HepG2 (cell line): ENCODE results near the gene RNF175. TPM values are rescaled to one million over a fixed set of nuclear protein-coding genes. Genes with fewer than 3 reads are reported as not detected.

ENCODE experiments used
- ATAC-seq: fragments of 200-7000 bp; cut with Tn5 transposase; 3 replicates; pipeline ENCODE4 v1.9.1; 2020; ENCODE audit warnings: mild to moderate bottlenecking, moderate library complexity
- BruUV-seq: library from RNA; stranded (reverse); fragments of 400-500 nt; replicated peaks from 2 replicates; lab custom pipeline; 2021; lab: Mats Ljungman, UMichigan
- CTCF ChIA-PET: fragments of 300-600 bp; formaldehyde crosslinking; extraction: SDS; loops from one replicate; lab custom pipeline; 2021; ENCODE audit warnings: low total read pairs, inconsistent platforms, low intra/inter-chr PET ratio; lab: Yijun Ruan, JAX
- POLR2A ChIA-PET: fragments of 350-600 bp; sonication (Branson Sonifier 250); formaldehyde crosslinking; loops from one replicate; lab custom pipeline; 2020; ENCODE audit warnings: antibody characterized with exemption, inconsistent platforms; lab: Yijun Ruan, JAX
- DNase-seq: peaks from one replicate; pipeline ENCODE4 v3.0.0-alpha.2; 2015; ENCODE audit warnings: low spot score
- FAIRE-seq: peaks from 3 replicates; lab custom pipeline; 2011; peaks lifted over from hg19 to GRCh38; lab: Jason Lieb, UNC
- H2AFZ ChIP-seq: one replicate; pipeline ENCODE4 v1.6.1; 2011; ENCODE audit warnings: low read length, inconsistent platforms
- H3K27ac ChIP-seq: fragments of 300-600 bp; 3 replicates; pipeline ENCODE4 v1.8.0; 2011; ENCODE audit warnings: mixed run types, mild to moderate bottlenecking, mixed read lengths, low read length, inconsistent platforms; ENCODE audit not compliant: insufficient read depth; ENCODE audit errors: extremely low read length
- H3K27me3 ChIP-seq, 2 experiments: fragments of 200-600 bp in 1 of 2; 2 replicates in 1 of 2; 3 replicates in 1 of 2; pipeline versions ENCODE4 v1.6.0 to v1.8.0; 2011; ENCODE audit warnings: low read length in 2 of 2, mild to moderate bottlenecking in 2 of 2, moderate library complexity in 2 of 2, inconsistent platforms in 1 of 2; ENCODE audit not compliant: insufficient read depth in 2 of 2, control insufficient read depth in 1 of 2
- H3K36me3 ChIP-seq, 2 experiments: fragments of 200-600 bp in 1 of 2; replicated peaks in 1 of 2; 2 replicates in 1 of 2; 3 replicates in 1 of 2; pipeline versions ENCODE4 v1.5.1 to v1.8.0; 2011; ENCODE audit warnings: low read length in 2 of 2, inconsistent platforms in 1 of 2; ENCODE audit not compliant: insufficient read depth in 2 of 2, control insufficient read depth in 1 of 2
- H3K4me1 ChIP-seq: 2 replicates; pipeline ENCODE4 v1.5.1; 2012; ENCODE audit warnings: low read length, inconsistent platforms; ENCODE audit not compliant: insufficient read depth
- H3K4me2 ChIP-seq: 2 replicates; pipeline ENCODE4 v1.6.0; 2011; ENCODE audit warnings: low read depth, low read length, inconsistent platforms
- H3K4me3 ChIP-seq, 3 experiments: fragments of 200-600 bp in 1 of 3; sonication (generic), shearing (Covaris generic) in 1 of 3; replicated peaks in 1 of 3; 2 replicates each; pipeline ENCODE4 v1.5.1; 2011 to 2016; ENCODE audit warnings: low read length in 3 of 3, inconsistent platforms in 2 of 3, low read depth in 2 of 3, mild to moderate bottlenecking in 2 of 3, control low read depth in 1 of 3, mixed read lengths in 1 of 3; ENCODE audit not compliant: insufficient read depth in 1 of 3
- H3K79me2 ChIP-seq: one replicate; pipeline ENCODE4 v1.6.1; 2011; ENCODE audit warnings: low read length, inconsistent platforms; ENCODE audit not compliant: insufficient read depth
- H3K9ac ChIP-seq: 2 replicates; pipeline ENCODE4 v1.6.0; 2011; ENCODE audit warnings: mild to moderate bottlenecking, low read depth, low read length, inconsistent platforms; ENCODE audit not compliant: insufficient read depth
- H3K9me3 ChIP-seq: 2 replicates; pipeline ENCODE4 v1.5.1; 2012; ENCODE audit warnings: mild to moderate bottlenecking, low read length
- H4K20me1 ChIP-seq: 2 replicates; pipeline ENCODE4 v1.6.0; 2011; ENCODE audit warnings: inconsistent platforms, mild to moderate bottlenecking, low read length, moderate library complexity; ENCODE audit not compliant: insufficient read depth
- ASH2L ChIP-seq: fragments of 300-600, 200-600 bp; sonication (generic); IDR thresholded peaks from 2 replicates; pipeline ENCODE4 v1.7.0; 2017; ENCODE audit warnings: low read depth, mild to moderate bottlenecking, moderate library complexity, mixed read lengths, low read length; ENCODE audit not compliant: insufficient read length
- ATM ChIP-seq: fragments of 450-650 bp; IDR thresholded peaks from 2 replicates; pipeline ENCODE4 v1.7.1; 2017; ENCODE audit warnings: mild to moderate bottlenecking, borderline replicate concordance
- GTF3A ChIP-seq: sonication (generic); formaldehyde crosslinking; conservative IDR thresholded peaks from 2 replicates; pipeline ENCODE4 v1.4.0; 2020; ENCODE audit warnings: mild to moderate bottlenecking, missing genetic modification reagents
- POLR2A ChIP-seq, 2 experiments: IDR thresholded peaks; 2 replicates each; pipeline ENCODE4 v1.6.1; 2011; ENCODE audit warnings: low read depth in 2 of 2, low read length in 2 of 2, mild to moderate bottlenecking in 1 of 2, moderate library complexity in 1 of 2; ENCODE audit not compliant: insufficient read depth in 1 of 2
- SETDB1 ChIP-seq: sonication (generic); formaldehyde crosslinking; IDR thresholded peaks from 2 replicates; pipeline ENCODE4 v1.5.1; 2020; ENCODE audit warnings: missing genetic modification reagents, mild to moderate bottlenecking, borderline replicate concordance
- SMC3 ChIP-seq: IDR thresholded peaks from 2 replicates; pipeline ENCODE4 v1.6.1; 2011; ENCODE audit warnings: low read length, improper control_type of control experiment
- SOX6 ChIP-seq, 2 experiments: fragments of 450-650 bp in 1 of 2; sonication (generic) in 1 of 2; formaldehyde crosslinking in 1 of 2; IDR thresholded peaks; 2 replicates each; pipeline versions ENCODE4 v1.4.0 to v1.6.1; 2017 to 2020; ENCODE audit warnings: antibody characterized with exemption in 1 of 2, mild to moderate bottlenecking in 1 of 2, missing genetic modification reagents in 1 of 2
- SP1 ChIP-seq, 2 experiments: fragments of 450-650 bp in 1 of 2; sonication (generic) in 1 of 2; formaldehyde crosslinking in 1 of 2; IDR thresholded peaks; 2 replicates each; pipeline versions ENCODE4 v1.4.0 to v1.6.1; 2016 to 2020; ENCODE audit warnings: missing genetic modification reagents in 1 of 2
- STAG1 ChIP-seq: sonication (generic); formaldehyde crosslinking; IDR thresholded peaks from 2 replicates; pipeline ENCODE4 v1.4.0; 2020; ENCODE audit warnings: missing genetic modification reagents
- TGIF2 ChIP-seq: IDR thresholded peaks from 2 replicates; pipeline ENCODE4 v1.6.1; 2016; ENCODE audit warnings: control low read depth, missing compliant biosample characterization
- ZBTB3 ChIP-seq: sonication (generic); formaldehyde crosslinking; IDR thresholded peaks from 2 replicates; pipeline ENCODE4 v1.4.0; 2020; ENCODE audit warnings: low read depth, mild to moderate bottlenecking, moderate library complexity, missing genetic modification reagents, borderline replicate concordance
- ZMAT3 ChIP-seq: sonication (generic); formaldehyde crosslinking; conservative IDR thresholded peaks from 2 replicates; pipeline ENCODE4 v1.7.0; 2021; ENCODE audit warnings: missing genetic modification reagents
- ZMYM4 ChIP-seq: sonication (generic); formaldehyde crosslinking; IDR thresholded peaks from 2 replicates; pipeline ENCODE4 v1.8.1; 2023; ENCODE audit warnings: mild to moderate bottlenecking, missing genetic modification reagents
- ZNF234 ChIP-seq: sonication (generic); formaldehyde crosslinking; conservative IDR thresholded peaks from 2 replicates; pipeline ENCODE4 v1.5.1; 2020; ENCODE audit warnings: mild to moderate bottlenecking, missing genetic modification reagents
- ZNF33A ChIP-seq: sonication (generic); formaldehyde crosslinking; IDR thresholded peaks from 2 replicates; pipeline ENCODE4 v1.5.1; 2020; ENCODE audit warnings: missing genetic modification reagents, mild to moderate bottlenecking, moderate library complexity, borderline replicate concordance
- ZNF547 ChIP-seq: sonication (generic); formaldehyde crosslinking; IDR thresholded peaks from 2 replicates; pipeline ENCODE4 v1.5.1; 2020; ENCODE audit warnings: mild to moderate bottlenecking, missing genetic modification reagents
- ZNF549 ChIP-seq: sonication (generic); formaldehyde crosslinking; IDR thresholded peaks from 2 replicates; pipeline ENCODE4 v1.5.0; 2020; ENCODE audit warnings: missing genetic modification reagents
- ZSCAN22 ChIP-seq: sonication (generic); formaldehyde crosslinking; IDR thresholded peaks from 2 replicates; pipeline ENCODE4 v1.4.0; 2020; ENCODE audit warnings: mild to moderate bottlenecking, missing genetic modification reagents
- WGBS: methylation state at CpG from one replicate; pipeline ENCODE4 v1.1.6; 2017; ENCODE audit warnings: low lambda C conversion rate; 5-methylcytosine and 5-hydroxymethylcytosine counted together
- in situ Hi-C: cut with HindIII; loops from 2 replicates; pipeline ENCODE4 v1.10.0; 2017; ENCODE audit warnings: low pct_unique_long_range_greater_than_20kb; ENCODE audit not compliant: extremely low pct_ligation_motif_present
- intact Hi-C: fragments of 100-400 bp; cut with micrococcal nuclease; formaldehyde crosslinking; loops from one replicate; pipeline ENCODE4 v1.10.0; 2022; ENCODE audit not compliant: unreplicated experiment
- polyA plus RNA-seq, 8 experiments: library from polyadenylated mRNA; depleted of rRNA in 3 of 8; stranded (reverse) in 7 of 8; unstranded in 1 of 8; fragments of >200 nt; fragmentation: Illumina TruSeq in 4 of 8; extraction: Trizol in 4 of 8; gene quantifications; 2 replicates each; pipeline versions ENCODE4 v1.2.1 to v1.2.3, GENCODE V29; 2011 to 2016; ENCODE audit warnings: low read depth in 4 of 8, missing spikeins in 1 of 8, mixed read lengths in 1 of 8; ENCODE audit not compliant: insufficient read depth in 1 of 8
- total RNA-seq, 5 experiments: library from RNA; depleted of rRNA; stranded (reverse); fragments of >200 nt; fragmentation: Illumina TruSeq; extraction: Trizol; gene quantifications; 2 replicates each; pipeline ENCODE4 v1.2.3, GENCODE V29; 2016; ENCODE audit warnings: low read depth in 1 of 5
- TF ChIP-seq, protein P1 (sequence below): sonication (generic); formaldehyde crosslinking; IDR thresholded peaks from 2 replicates; pipeline ENCODE4 v1.5.0; 2020; ENCODE audit warnings: mild to moderate bottlenecking, missing genetic modification reagents, moderate library complexity

RNF175 gene
- total and polyA plus RNA-seq, 2 of the 13 experiments (the other 11 are each of a cell fraction or from before 2014, with no cell fraction given), result not detected

- H3K4me1 ChIP-seq, result no peaks in the 10 kb centered on the region
- H3K4me3 ChIP-seq, result no peak overlapping the region
- no peak overlapping the region for H3K27ac ChIP-seq
- 0 out of 5 replicates have a peak, but pooled peaks cover 0 to 5% of the 10 kb centered on the region in 2 experiments for H3K27me3 ChIP-seq
- no peaks in the 10 kb centered on the region for H4K20me1 ChIP-seq
- FAIRE-seq (peak; percentile 83), DNase-seq (peak; percentile 61), ATAC-seq (peak; percentile 91)
- no peaks in the 10 kb centered on the region for H3K9me3 ChIP-seq
- ChIA-PET CTCF (no interaction called here), POLR2A (no interaction called here)
- no peaks in the 10 kb centered on the region for H3K79me2 ChIP-seq
- BruUV-seq, result no TSS peak
- WGBS, result 29% methylated on average over 5 of the region's 5 CpGs
- H3K9ac ChIP-seq, result no peak overlapping the region
- TF ChIP-seq STAG1 (CRISPR knock-in tag) (peak; percentile 70), ZSCAN22 (CRISPR knock-in tag) (no peak), TGIF2 (CRISPR knock-in tag) (no peak), SMC3 (peak; percentile 46; the same call in 1 of the 2 replicates), ATM (no peak)
- TF ChIP-seq, protein P1, sequence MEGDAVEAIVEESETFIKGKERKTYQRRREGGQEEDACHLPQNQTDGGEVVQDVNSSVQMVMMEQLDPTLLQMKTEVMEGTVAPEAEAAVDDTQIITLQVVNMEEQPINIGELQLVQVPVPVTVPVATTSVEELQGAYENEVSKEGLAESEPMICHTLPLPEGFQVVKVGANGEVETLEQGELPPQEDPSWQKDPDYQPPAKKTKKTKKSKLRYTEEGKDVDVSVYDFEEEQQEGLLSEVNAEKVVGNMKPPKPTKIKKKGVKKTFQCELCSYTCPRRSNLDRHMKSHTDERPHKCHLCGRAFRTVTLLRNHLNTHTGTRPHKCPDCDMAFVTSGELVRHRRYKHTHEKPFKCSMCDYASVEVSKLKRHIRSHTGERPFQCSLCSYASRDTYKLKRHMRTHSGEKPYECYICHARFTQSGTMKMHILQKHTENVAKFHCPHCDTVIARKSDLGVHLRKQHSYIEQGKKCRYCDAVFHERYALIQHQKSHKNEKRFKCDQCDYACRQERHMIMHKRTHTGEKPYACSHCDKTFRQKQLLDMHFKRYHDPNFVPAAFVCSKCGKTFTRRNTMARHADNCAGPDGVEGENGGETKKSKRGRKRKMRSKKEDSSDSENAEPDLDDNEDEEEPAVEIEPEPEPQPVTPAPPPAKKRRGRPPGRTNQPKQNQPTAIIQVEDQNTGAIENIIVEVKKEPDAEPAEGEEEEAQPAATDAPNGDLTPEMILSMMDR (CRISPR knock-in tag), result peak; percentile 81
- no peak overlapping the region for H3K4me2 ChIP-seq
- in situ Hi-C loops (no loop called here), intact Hi-C loops (loop anchor here (1.0 kb wide), 2 partner anchors 116 to 406 kb away; partner anchors contain the start of gene MND1)
- H2AFZ ChIP-seq, result no peak overlapping the region
- H3K36me3 ChIP-seq, result no peaks in the 10 kb centered on the region
Measured at GRCh38 chr4:153750197-153750817, 9.5 kb downstream of the RNF175 start.

- ATAC-seq (no peak), DNase-seq (no peak), FAIRE-seq (no peak)
- Histone ChIP-seq H3K79me2 (no peaks in the 10 kb centered on the region), H3K9ac (no peak overlapping the region), H3K4me2 (no peak overlapping the region), H3K4me3 (no peak overlapping the region), H4K20me1 (no peaks in the 10 kb centered on the region), H3K27ac (no peak overlapping the region), H3K36me3 (no peaks in the 10 kb centered on the region), H3K9me3 (no peaks in the 10 kb centered on the region), H3K4me1 (no peaks in the 10 kb centered on the region), H2AFZ (no peak overlapping the region), H3K27me3 (no peaks in the 10 kb centered on the region)
- ChIA-PET CTCF (no interaction called here), POLR2A (no interaction called here)
- in situ Hi-C loops (no loop called here), intact Hi-C loops (no loop called here)
- WGBS, result 0% methylated on average over 6 of the region's 6 CpGs
- BruUV-seq, result no TSS peak
- TF ChIP-seq ZMYM4 (CRISPR knock-in tag), result no peak
- TF ChIP-seq SP1 (IDR thresholded peaks at IDR 0.05), result no peak
- TF ChIP-seq SP1 (CRISPR knock-in tag; IDR thresholded peaks at IDR 0.05), result no peak
- TF ChIP-seq ZNF234 (CRISPR knock-in tag), result no peak
- TF ChIP-seq ZNF33A (CRISPR knock-in tag), result no peak
- no peak for TF ChIP-seq ASH2L
- no peak for TF ChIP-seq ZNF547 (CRISPR knock-in tag)
- no peak for TF ChIP-seq SOX6 (IDR thresholded peaks at IDR 0.05)
- TF ChIP-seq SOX6 (CRISPR knock-in tag; IDR thresholded peaks at IDR 0.05), result no peak
- TF ChIP-seq ZNF549 (CRISPR knock-in tag), result no peak
- TF ChIP-seq POLR2A (IDR thresholded peaks at IDR 0.05; ENCODE audit: insufficient read depth in 1 of 2, low read depth in 2 of 2, low read length in 2 of 2), result no peak
- no peak for TF ChIP-seq SETDB1 (CRISPR knock-in tag)
- no peak for TF ChIP-seq ZMAT3
- no peak for TF ChIP-seq ZBTB3 (CRISPR knock-in tag)
- no peak for TF ChIP-seq GTF3A (CRISPR knock-in tag)
Measured at GRCh38 chr4:153748378-153748777, 11.4 kb downstream of the RNF175 start.
